Psoas muscle (tissue), 8 donors: ENCODE data around the gene PMEPA1. TPM values are rescaled to one million over a fixed set of nuclear protein-coding genes. Genes with fewer than 3 reads are reported as not detected.
A peak's percentile ranks its signal among the peaks of the same experiment; 100 is the strongest.

ENCODE experiments used
- ATAC-seq, 4 donors: fragments of 200-7000 bp; cut with Tn5 transposase; one replicate each; pipeline ENCODE4 v1.9.1; 2020; ENCODE audit warnings: moderate library complexity in 3 of 4, mild to moderate bottlenecking in 2 of 4
- DNase-seq, 2 donors: peaks; one replicate each; pipeline ENCODE4 v3.0.0-alpha.2; 2020
- H3K27ac ChIP-seq: fragments of 200-600 bp; one replicate; pipeline ENCODE4 v1.8.0; 2022
- H3K27me3 ChIP-seq, 3 donors: fragments of 200-600 bp in 1 of 3; one replicate each; pipeline versions ENCODE4 v1.6.1 to v1.8.0; 2013 to 2022; ENCODE audit warnings: low read length in 2 of 3, mild to moderate bottlenecking in 2 of 3, moderate library complexity in 1 of 3; ENCODE audit not compliant: insufficient read depth in 3 of 3
- H3K36me3 ChIP-seq, 2 donors: fragments of 200-600 bp in 1 of 2; one replicate each; pipeline versions ENCODE4 v1.6.1 to v1.8.0; 2013 to 2022; ENCODE audit warnings: low read depth in 1 of 2, mild to moderate bottlenecking in 1 of 2, moderate library complexity in 1 of 2; ENCODE audit not compliant: insufficient read depth in 1 of 2
- H3K4me1 ChIP-seq: fragments of 200-600 bp; one replicate; pipeline ENCODE4 v1.8.0; 2022
- H3K4me3 ChIP-seq: fragments of 200-600 bp; one replicate; pipeline ENCODE4 v1.8.0; 2022; ENCODE audit warnings: mild to moderate bottlenecking
- H3K9me3 ChIP-seq: fragments of 200-600 bp; one replicate; pipeline ENCODE4 v1.8.0; 2022
- WGBS, 3 donors: extraction: QIAGEN DNeasy Blood & Tissue Kit; methylation state at CpG; one replicate each; pipeline versions ENCODE4 v1.1.6 to v1.1.7; 2013; 5-methylcytosine and 5-hydroxymethylcytosine counted together
- intact Hi-C, 2 donors: fragments of 100-400 bp; cut with DNase I; formaldehyde crosslinking; loops; one replicate each; pipeline versions ENCODE4 v1.11.0 to v1.14.2; 2022
- polyA plus RNA-seq, 3 donors: library from polyadenylated mRNA; stranded (reverse); fragments of 200-250 nt; gene quantifications; one replicate each; pipeline ENCODE4 v1.2.3, GENCODE V29; 2013
- total RNA-seq, 4 donors: library from RNA; stranded (reverse); fragmentation: NEBNext Ultra II Directional in 2 of 4; extraction: Animal tissue kit (Norgen Biotek cat#: 25700) in 2 of 4; gene quantifications; one replicate each; pipeline versions ENCODE4 v1.2.1 to v1.2.4, GENCODE V29; 2021 to 2023
- TF ChIP-seq, protein P1 (sequence below): fragments of 200-600 bp; IDR thresholded peaks from one replicate; pipeline ENCODE4 v1.8.0; 2022; ENCODE audit warnings: antibody characterized with exemption
- donor health status: healthy with polysubstance abuse.
- donor health status: DM: no; HTN: no; CAD: no; lungs with moderate emphysema.
- donor health status: Bipolar disorder and iron deficiency.
- donor health status: healthy.
- donor health status: DM: yes; HTN: yes; CAD: no.
- donor health status: DM: no; HTN: no; CAD: no.
- donor health status: DM: no; HTN: no; CAD: no.
- donor health status: DM: yes; HTN: yes; CAD: no.

Gene PMEPA1
- total and polyA plus RNA-seq, 7 donors, result 8.9 to 34.0 (median 17.1) TPM

DNA sequence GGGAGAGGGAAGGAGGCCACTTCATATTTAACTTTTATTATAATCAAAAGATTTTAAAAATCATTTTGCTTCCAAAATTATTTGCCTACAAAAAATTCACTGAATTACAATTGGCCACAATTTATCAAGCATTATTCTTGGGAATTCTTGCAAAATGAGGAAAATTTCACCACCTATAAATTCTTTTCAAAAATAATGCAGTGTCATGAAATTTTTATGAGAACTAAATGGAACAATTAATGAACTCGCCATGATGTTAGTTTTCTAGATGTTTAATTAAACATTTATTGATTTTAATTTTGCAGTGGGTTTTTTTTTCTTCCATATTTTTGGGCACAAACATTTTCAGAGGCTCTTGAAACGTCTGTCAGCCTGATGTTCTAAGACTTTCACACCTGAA lies 83.8 kb downstream of the PMEPA1 start:
- Histone ChIP-seq H3K4me3 (no peak overlapping the region), H3K36me3 (no peaks in the 10 kb centered on the region), H3K27ac (no peak overlapping the region), H3K4me1 (peaks cover 6% of the 10 kb centered on the region), H3K9me3 (peaks cover 6% of the 10 kb centered on the region), H3K27me3 (peaks cover 0 to 2% (median 0%) of the 10 kb centered on the region in 3 donors)
- intact Hi-C loops, result no loop called here
- WGBS, 3 donors, result 81 to 88% (median 84%) methylated on average over 2 of the region's 2 CpGs
- DNase-seq (no peak), ATAC-seq (no peak)
- TF ChIP-seq, protein P1, sequence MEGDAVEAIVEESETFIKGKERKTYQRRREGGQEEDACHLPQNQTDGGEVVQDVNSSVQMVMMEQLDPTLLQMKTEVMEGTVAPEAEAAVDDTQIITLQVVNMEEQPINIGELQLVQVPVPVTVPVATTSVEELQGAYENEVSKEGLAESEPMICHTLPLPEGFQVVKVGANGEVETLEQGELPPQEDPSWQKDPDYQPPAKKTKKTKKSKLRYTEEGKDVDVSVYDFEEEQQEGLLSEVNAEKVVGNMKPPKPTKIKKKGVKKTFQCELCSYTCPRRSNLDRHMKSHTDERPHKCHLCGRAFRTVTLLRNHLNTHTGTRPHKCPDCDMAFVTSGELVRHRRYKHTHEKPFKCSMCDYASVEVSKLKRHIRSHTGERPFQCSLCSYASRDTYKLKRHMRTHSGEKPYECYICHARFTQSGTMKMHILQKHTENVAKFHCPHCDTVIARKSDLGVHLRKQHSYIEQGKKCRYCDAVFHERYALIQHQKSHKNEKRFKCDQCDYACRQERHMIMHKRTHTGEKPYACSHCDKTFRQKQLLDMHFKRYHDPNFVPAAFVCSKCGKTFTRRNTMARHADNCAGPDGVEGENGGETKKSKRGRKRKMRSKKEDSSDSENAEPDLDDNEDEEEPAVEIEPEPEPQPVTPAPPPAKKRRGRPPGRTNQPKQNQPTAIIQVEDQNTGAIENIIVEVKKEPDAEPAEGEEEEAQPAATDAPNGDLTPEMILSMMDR, result no peak

DNA sequence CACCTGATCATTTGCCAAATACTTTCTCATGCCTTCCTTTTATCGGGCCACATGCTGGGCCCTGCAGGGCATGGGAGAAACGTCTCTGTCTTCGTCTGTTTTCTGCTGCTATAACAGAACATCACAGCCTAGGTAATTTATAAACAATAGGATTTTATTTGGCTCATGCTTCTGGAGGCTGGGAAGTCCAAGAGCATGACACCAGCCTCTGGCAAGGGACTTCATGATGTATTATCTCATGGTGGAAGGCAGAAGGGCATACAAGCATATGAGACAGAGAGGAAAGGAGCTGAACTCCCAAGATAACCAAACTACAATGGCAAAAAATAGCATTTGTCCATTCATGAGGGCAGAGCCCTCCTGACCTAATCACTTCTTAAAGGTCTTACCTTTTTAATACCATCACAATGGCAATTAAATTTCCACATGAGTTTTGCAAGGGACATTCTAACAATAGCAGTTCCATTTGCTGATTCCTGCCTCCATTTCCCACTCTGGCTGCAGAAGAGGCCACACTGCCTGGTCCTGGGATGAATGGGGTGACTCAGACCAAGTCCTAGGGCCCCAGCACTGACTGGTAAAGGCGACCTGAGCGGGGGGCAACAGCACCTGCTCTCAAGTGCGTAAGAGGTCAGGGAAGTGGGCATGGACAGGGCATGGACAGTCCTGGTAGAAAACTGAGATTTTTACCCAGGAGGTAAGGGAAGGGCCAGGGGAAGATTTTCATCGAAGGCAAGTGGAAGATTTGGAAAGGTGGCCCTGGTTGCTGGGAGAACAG lies 84.4 kb downstream of the PMEPA1 start:
- TF ChIP-seq, protein P1, result no peak
- Histone ChIP-seq H3K36me3 (no peaks in the 10 kb centered on the region), H3K9me3 (peaks cover 6% of the 10 kb centered on the region), H3K4me3 (no peak overlapping the region), H3K4me1 (peaks cover 6% of the 10 kb centered on the region), H3K27ac (no peak overlapping the region), H3K27me3 (peaks cover 0 to 2% (median 0%) of the 10 kb centered on the region in 3 donors)
- intact Hi-C loops, result no loop called here
- no peak for DNase-seq
- WGBS, 3 donors, result 89 to 92% (median 91%) methylated on average over 7 of the region's 7 CpGs
- no peak for ATAC-seq

DNA sequence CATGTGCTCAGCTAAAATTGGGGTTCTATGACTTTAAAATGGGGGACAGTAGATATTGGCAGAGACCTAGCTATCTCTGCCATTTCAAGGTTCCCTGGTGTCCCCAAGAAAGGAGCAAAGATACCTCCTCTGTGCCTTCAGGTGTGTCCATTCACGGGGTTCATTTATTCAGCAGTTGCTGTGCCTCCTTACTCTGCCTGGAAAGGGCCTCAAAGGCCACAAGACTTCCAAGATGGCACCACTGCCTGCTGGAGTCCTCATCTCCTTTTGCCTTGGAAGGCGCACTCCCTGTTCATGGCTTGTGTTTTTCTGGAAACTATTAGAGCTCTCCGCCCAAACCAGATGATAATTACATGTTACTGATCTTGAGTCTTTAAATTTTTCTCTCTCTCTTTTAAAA lies 85.7 kb downstream of the PMEPA1 start:
- intact Hi-C loops, result no loop called here
- ATAC-seq, result no peak
- peaks cover 6% of the 10 kb centered on the region for H3K9me3 ChIP-seq
- no peak overlapping the region for H3K4me3 ChIP-seq
- H3K36me3 ChIP-seq, result no peaks in the 10 kb centered on the region
- no peak overlapping the region for H3K27ac ChIP-seq
- DNase-seq, result no peak
- 86 to 94% (median 94%) methylated on average over 3 of the region's 3 CpGs for WGBS, 3 donors
- TF ChIP-seq, protein P1, result no peak
- peaks cover 0 to 2% (median 0%) of the 10 kb centered on the region in 3 donors for H3K27me3 ChIP-seq
- H3K4me1 ChIP-seq, result peaks cover 6% of the 10 kb centered on the region

DNA sequence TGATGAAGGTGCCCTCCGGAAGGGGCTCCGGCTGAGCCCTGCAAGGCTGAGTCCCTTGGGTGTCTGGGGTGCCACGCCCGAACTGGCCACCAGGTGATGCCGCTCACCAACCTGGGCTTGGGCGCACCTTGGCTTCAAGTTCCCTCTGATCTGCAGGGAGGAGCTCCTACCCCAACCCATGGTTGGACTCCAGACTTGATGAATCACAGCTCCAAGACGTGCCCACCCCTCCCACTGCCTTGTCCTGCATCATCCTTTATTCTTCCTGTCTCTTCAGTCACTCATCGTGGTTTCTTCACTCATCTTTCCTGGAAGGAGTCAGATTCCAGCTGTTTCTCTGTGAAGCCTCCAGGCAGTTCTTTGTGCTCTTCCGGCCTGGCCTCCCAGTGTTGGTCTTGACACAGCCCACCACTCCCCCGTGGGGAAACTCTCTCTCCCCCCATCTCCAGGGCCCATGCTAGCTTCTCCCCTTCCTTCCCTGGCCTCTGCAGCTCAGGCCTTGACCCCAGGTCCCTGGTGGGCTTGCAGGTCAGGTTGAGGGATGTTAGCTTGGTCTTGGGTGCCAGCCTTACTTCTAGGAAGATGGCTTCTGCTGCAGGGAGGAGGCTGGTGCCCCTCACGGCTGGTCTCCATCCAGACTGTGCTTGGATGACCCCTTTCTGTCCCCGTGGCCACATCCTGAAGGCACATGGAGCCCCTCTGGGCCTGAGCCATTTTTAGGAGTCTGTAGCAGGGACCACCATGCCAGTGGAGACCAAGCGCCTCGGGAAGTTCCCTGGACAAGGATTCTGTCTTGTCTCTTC lies 87.0 kb downstream of the PMEPA1 start:
- Histone ChIP-seq H3K36me3 (no peaks in the 10 kb centered on the region), H3K9me3 (peaks cover 6% of the 10 kb centered on the region), H3K27ac (no peak overlapping the region), H3K4me1 (peaks cover 5% of the 10 kb centered on the region), H3K27me3 (peaks cover 0 to 2% (median 0%) of the 10 kb centered on the region in 3 donors), H3K4me3 (no peak overlapping the region)
- ATAC-seq (peak in 1 of 4 donors; percentile 61), DNase-seq (no peak)
- intact Hi-C loops, result no loop called here
- TF ChIP-seq, protein P1, result peak; percentile 62
- WGBS, 3 donors, result 62 to 71% (median 64%) methylated on average over 14 of the region's 14 CpGs
